GM10266 (cell line): ENCODE results near the gene SORCS3.

ENCODE experiments used
- DNase-seq: peaks from one replicate; pipeline ENCODE4 v3.0.0; 2012; ENCODE audit errors: extremely low spot score
- TF ChIP-seq, protein P1 (sequence below): IDR thresholded peaks from 2 replicates; pipeline ENCODE4 v1.5.1; 2012; ENCODE audit warnings: mild to moderate bottlenecking, low read depth; ENCODE audit not compliant: control insufficient read depth, insufficient read depth; ENCODE audit errors: missing control alignments

SORCS3 gene

DNA sequence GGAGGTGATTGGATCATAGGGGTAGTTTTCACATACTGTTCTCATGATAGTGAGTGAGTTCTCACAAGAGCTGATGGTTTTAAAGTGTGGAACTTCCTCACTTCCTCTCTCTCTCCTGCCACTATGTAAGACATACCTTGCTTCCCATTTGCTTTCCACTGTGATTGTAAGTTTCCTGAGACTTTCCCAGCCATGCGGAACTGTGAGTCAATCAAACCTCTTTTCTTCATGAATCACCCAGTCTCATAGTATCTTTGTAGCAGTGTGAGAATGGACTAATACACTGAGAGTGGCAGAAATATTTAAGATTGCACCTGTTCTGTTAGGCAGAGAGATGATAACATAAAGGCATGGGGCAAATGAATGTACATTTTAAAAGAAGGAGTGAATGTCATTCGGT is 507.8 kb downstream of the SORCS3 start:
- TF ChIP-seq, protein P1, sequence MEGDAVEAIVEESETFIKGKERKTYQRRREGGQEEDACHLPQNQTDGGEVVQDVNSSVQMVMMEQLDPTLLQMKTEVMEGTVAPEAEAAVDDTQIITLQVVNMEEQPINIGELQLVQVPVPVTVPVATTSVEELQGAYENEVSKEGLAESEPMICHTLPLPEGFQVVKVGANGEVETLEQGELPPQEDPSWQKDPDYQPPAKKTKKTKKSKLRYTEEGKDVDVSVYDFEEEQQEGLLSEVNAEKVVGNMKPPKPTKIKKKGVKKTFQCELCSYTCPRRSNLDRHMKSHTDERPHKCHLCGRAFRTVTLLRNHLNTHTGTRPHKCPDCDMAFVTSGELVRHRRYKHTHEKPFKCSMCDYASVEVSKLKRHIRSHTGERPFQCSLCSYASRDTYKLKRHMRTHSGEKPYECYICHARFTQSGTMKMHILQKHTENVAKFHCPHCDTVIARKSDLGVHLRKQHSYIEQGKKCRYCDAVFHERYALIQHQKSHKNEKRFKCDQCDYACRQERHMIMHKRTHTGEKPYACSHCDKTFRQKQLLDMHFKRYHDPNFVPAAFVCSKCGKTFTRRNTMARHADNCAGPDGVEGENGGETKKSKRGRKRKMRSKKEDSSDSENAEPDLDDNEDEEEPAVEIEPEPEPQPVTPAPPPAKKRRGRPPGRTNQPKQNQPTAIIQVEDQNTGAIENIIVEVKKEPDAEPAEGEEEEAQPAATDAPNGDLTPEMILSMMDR: no peak
- no peak for DNase-seq

DNA sequence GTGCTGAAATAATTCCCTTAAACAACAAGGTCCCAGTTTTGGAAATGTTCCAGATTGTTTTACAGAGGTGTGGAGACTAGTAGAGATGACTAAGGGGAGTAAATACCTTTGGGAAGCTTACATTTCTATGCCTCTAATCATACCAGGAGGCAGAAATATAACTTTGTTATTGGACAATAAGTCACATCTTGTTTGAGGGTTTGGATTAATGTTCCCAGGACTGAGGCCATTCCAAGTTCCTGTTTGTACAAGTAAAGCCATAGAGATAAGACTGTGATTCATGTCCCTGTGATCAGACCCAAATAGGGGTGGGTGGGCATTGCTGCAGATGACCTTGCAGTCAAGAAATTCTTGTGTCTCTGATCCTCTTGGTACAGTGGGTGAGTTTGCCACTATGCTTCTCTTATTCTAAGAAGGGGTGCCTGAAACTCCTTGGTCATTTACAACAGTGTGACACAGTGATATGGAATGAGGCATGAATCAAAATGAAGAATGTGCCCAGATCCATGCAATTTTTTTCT is 508.3 kb downstream of the SORCS3 start:
- no peak for DNase-seq
- TF ChIP-seq, protein P1: no peak

DNA sequence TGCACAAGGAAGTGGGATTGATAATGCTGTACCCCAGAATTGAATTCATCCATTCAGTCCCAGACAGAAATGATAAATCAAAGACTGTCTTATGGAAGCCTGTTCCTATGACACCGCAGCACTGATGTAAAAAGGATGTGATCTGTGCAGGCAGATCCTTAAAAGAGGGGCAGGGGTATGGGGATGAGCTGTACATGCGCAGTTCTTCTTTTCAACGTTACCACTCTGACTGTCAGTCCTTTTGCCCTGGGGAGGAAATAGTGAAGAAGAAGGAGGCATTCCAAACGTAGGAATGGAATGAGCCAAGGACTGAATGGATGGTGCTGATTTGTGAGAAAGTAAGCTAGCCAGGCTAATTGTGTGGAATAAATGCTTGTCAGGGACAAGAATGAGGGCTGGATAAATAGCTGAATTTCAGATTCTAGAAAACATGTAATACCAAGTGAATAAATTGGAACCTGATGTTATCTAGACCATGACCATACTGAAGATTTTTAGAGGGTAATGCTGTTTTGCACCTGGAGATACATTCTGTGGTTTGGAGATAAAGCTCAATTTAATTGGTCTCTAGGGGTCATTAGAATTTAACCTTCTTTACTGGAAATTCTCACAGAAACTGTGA is 509.3 kb downstream of the SORCS3 start:
- no peak for DNase-seq
- TF ChIP-seq, protein P1: no peak

DNA sequence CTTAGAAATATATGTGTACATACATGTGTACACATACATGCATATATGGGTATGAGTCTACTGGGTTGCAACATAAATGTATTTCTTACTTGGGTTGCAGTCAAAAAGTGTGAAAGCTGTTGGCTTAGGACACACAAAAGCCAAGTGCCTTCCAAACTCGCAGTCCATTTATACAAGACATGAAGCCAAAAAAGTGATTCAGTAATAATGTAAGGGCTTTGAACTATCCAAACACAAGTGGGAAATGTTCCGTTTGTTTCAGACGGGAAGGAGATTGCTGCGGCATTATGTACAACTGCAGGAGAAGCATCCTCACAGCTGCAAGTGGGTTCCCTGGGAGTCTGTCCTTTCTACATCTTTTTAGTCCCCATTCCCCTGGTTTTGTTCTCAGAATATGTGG is 513.6 kb downstream of the SORCS3 start:
- TF ChIP-seq, protein P1: no peak
- no peak for DNase-seq

DNA sequence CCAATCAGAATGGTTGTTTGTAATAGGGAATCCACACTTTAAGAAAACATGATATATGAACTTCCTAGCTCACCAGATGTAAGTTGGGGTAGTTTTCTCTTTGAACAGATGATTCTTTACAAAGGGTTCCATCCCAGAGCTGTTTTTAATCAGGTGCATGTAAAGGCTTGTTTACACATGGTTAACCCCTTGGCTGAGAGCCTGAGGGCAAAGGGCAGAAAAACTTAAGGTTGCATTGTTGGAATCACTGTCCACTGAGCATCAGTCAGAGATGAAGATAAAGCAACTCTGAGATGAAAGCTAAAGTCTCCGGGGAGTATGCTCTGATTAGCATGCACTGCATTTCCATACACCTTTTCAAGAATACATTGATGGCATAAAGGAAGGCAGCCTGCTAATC is 518.2 kb downstream of the SORCS3 start:
- no peak for DNase-seq
- TF ChIP-seq, protein P1: no peak

DNA sequence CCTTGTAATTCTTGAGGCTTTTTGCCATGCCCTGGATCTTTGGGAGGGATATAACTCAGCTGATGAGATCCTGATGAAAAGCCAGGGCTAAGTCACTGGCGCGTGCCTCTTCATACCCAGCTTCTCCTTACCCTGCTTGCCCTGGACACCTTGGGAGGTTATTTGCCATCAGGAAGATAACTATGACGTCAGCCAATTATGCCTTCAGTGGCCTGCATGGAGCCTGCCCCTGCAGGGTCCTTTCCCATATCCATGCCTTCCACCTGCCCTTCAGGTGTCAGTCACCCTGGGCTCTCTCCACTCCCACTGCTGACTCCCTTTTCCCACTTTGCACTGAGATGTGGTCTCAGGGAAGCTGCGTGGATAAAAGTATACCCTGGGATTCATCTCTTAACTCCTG is 520.1 kb downstream of the SORCS3 start:
- TF ChIP-seq, protein P1: no peak

DNA sequence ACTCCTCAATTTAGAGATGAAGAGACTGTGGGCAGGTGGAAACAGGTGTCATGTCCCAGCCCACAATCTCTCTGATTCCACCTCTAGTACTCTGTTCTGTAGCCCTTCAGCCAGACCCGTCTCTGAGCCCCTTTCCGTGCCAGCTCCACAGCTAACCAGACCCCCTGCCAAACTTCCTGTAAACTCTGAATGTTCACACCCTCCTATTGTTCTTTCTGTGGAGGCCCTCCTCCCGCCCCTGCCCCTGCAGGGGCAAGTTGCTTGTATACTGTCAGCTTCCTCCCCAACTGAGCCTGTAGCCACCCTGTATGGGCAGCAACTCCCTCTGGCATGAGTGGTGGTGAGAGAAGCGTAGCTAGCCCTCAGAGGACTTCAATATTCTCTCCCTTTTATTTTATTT is 520.7 kb downstream of the SORCS3 start:
- TF ChIP-seq, protein P1: no peak
- no peak for DNase-seq

More for the DNA sequence above, 520.1 kb downstream of the SORCS3 start:
- no peak for DNase-seq
